Lung (tissue), 12 donors: Measurements from ENCODE around the gene SCARB1. TPM values are rescaled to one million over a fixed set of nuclear protein-coding genes. Genes with fewer than 3 reads are reported as not detected.
A peak's percentile ranks its signal among the peaks of the same experiment; 100 is the strongest.

Experiments used
- ATAC-seq: fragments of 200-7000 bp; cut with Tn5 transposase; one replicate; pipeline ENCODE4 v1.9.1; 2020; ENCODE audit warnings: moderate number of reproducible peaks; ENCODE audit not compliant: insufficient read depth, low FRiP score
- DNase-seq, 3 donors: peaks; one replicate each; pipeline ENCODE4 v3.0.0-alpha.2; 2013 to 2017
- H3K27ac ChIP-seq, 2 donors: one replicate each; pipeline ENCODE4 v1.5.1; 2013; ENCODE audit warnings: mild to moderate bottlenecking in 2 of 2, moderate library complexity in 2 of 2, control low read depth in 1 of 2, inconsistent platforms in 1 of 2, low read depth in 1 of 2, low read length in 1 of 2
- H3K27me3 ChIP-seq, 3 donors: one replicate each; pipeline ENCODE4 v1.5.1; 2013; ENCODE audit warnings: low read length in 2 of 3; ENCODE audit not compliant: control insufficient read depth in 3 of 3, insufficient read depth in 3 of 3
- H3K36me3 ChIP-seq, 4 donors: one replicate each; pipeline ENCODE4 v1.5.1; 2013; ENCODE audit warnings: low read length in 4 of 4, mild to moderate bottlenecking in 1 of 4, moderate library complexity in 1 of 4; ENCODE audit not compliant: control insufficient read depth in 4 of 4, insufficient read depth in 4 of 4
- H3K4me1 ChIP-seq, 5 donors: one replicate each; pipeline ENCODE4 v1.5.1; 2013; ENCODE audit warnings: low read length in 5 of 5, mild to moderate bottlenecking in 2 of 5, moderate library complexity in 1 of 5; ENCODE audit not compliant: control insufficient read depth in 5 of 5, insufficient read depth in 5 of 5
- H3K4me3 ChIP-seq: one replicate; pipeline ENCODE4 v1.5.1; 2013; ENCODE audit warnings: mild to moderate bottlenecking, control low read depth, moderate library complexity
- H3K9ac ChIP-seq, 2 donors: one replicate each; pipeline ENCODE4 v1.5.1; 2013; ENCODE audit warnings: low read length in 2 of 2, control low read depth in 1 of 2; ENCODE audit not compliant: insufficient read depth in 1 of 2
- H3K9me3 ChIP-seq, 4 donors: one replicate each; pipeline ENCODE4 v1.5.1; 2013; ENCODE audit warnings: low read length in 3 of 4, mild to moderate bottlenecking in 1 of 4, moderate library complexity in 1 of 4; ENCODE audit not compliant: control insufficient read depth in 4 of 4, insufficient read depth in 3 of 4
- CTCF ChIP-seq: IDR thresholded peaks from 2 replicates; pipeline ENCODE4 v1.5.1; 2012; ENCODE audit warnings: mild to moderate bottlenecking; ENCODE audit errors: control extremely low read depth, extremely low read depth
- WGBS, 2 donors: extraction: QIAGEN DNeasy Blood & Tissue Kit; methylation state at CpG; one replicate each; pipeline ENCODE4 v1.1.7; 2013; 5-methylcytosine and 5-hydroxymethylcytosine counted together
- polyA plus RNA-seq, 2 donors: library from polyadenylated mRNA; stranded (reverse); fragments of 200-250 nt; gene quantifications; one replicate each; pipeline ENCODE4 v1.2.1, GENCODE V29; 2013
- total RNA-seq, 2 donors: library from RNA; depleted of rRNA in 1 of 2; stranded (reverse); fragments of >200 nt in 1 of 2; gene quantifications; one replicate each; pipeline ENCODE4 v1.2.1, GENCODE V29; 2014 to 2021
- donor health status: control.
- donor health status: control.
- donor health status: Bipolar disorder and iron deficiency.
- donor health status: healthy.
- donor health status: DM: yes; HTN: yes; CAD: no.

Gene SCARB1
- total and polyA plus RNA-seq, 4 donors, result 11.9 to 31.3 (median 28.8) TPM

- H3K4me3 ChIP-seq, result no peak overlapping the region
- no peaks in the 10 kb centered on the region for H3K27me3 ChIP-seq
- peaks cover 3 to 41% (median 15%) of the 10 kb centered on the region in 5 donors for H3K4me1 ChIP-seq
- H3K9me3 ChIP-seq, result no peaks in the 10 kb centered on the region
- H3K27ac ChIP-seq, result peak overlapping the region in 1 of 2 donors; percentile 43
- WGBS, 2 donors, result 59 to 61% methylated on average over 16 of the region's 16 CpGs
- peak; percentile 31 for ATAC-seq
- no peak for TF ChIP-seq CTCF
- H3K36me3 ChIP-seq, result no peaks in the 10 kb centered on the region
- DNase-seq, result no peak
- no peak overlapping the region for H3K9ac ChIP-seq
Observed at GRCh38 chr12:124842800-124843510, 20.7 kb downstream of the SCARB1 start.

GRCh38 chr12:124842073-124842749 is 21.5 kb downstream of the SCARB1 start:
- Histone ChIP-seq H3K27ac (peak overlapping the region in 1 of 2 donors; percentile 43), H3K4me1 (peaks cover 0 to 36% (median 9%) of the 10 kb centered on the region in 5 donors), H3K27me3 (no peaks in the 10 kb centered on the region), H3K4me3 (no peak overlapping the region), H3K36me3 (no peaks in the 10 kb centered on the region), H3K9ac (no peak overlapping the region), H3K9me3 (no peaks in the 10 kb centered on the region)
- TF ChIP-seq CTCF, result no peak
- DNase-seq, result no peak
- no peak for ATAC-seq
- 80 to 85% methylated on average over 14 of the region's 14 CpGs for WGBS, 2 donors

- WGBS, 2 donors, result 91 to 93% methylated on average over 7 of the region's 7 CpGs
- ATAC-seq (no peak), DNase-seq (no peak)
- Histone ChIP-seq H3K4me1 (peaks cover 0 to 31% (median 5%) of the 10 kb centered on the region in 5 donors), H3K4me3 (no peak overlapping the region), H3K27me3 (no peaks in the 10 kb centered on the region), H3K27ac (no peak overlapping the region), H3K9me3 (no peaks in the 10 kb centered on the region), H3K36me3 (no peaks in the 10 kb centered on the region), H3K9ac (no peak overlapping the region)
- TF ChIP-seq CTCF, result no peak
Observed at GRCh38 chr12:124841558-124841945, 22.1 kb downstream of the SCARB1 start.
